HepG2 (cell line): ENCODE data around the gene TMEM233. TPM values are rescaled to one million over a fixed set of nuclear protein-coding genes. Genes with fewer than 3 reads are reported as not detected.

Source experiments
- ATAC-seq: fragments of 200-7000 bp; cut with Tn5 transposase; 3 replicates; pipeline ENCODE4 v1.9.1; 2020; ENCODE audit warnings: mild to moderate bottlenecking, moderate library complexity
- BruUV-seq: library from RNA; stranded (reverse); fragments of 400-500 nt; replicated peaks from 2 replicates; lab custom pipeline; 2021; lab: Mats Ljungman, UMichigan
- CTCF ChIA-PET: fragments of 300-600 bp; formaldehyde crosslinking; extraction: SDS; loops from one replicate; lab custom pipeline; 2021; ENCODE audit warnings: low total read pairs, inconsistent platforms, low intra/inter-chr PET ratio; lab: Yijun Ruan, JAX
- POLR2A ChIA-PET: fragments of 350-600 bp; sonication (Branson Sonifier 250); formaldehyde crosslinking; loops from one replicate; lab custom pipeline; 2020; ENCODE audit warnings: antibody characterized with exemption, inconsistent platforms; lab: Yijun Ruan, JAX
- DNase-seq: peaks from one replicate; pipeline ENCODE4 v3.0.0-alpha.2; 2015; ENCODE audit warnings: low spot score
- FAIRE-seq: peaks from 3 replicates; lab custom pipeline; 2011; peaks lifted over from hg19 to GRCh38; lab: Jason Lieb, UNC
- H2AFZ ChIP-seq: one replicate; pipeline ENCODE4 v1.6.1; 2011; ENCODE audit warnings: low read length, inconsistent platforms
- H3K27ac ChIP-seq: fragments of 300-600 bp; 3 replicates; pipeline ENCODE4 v1.8.0; 2011; ENCODE audit warnings: mixed run types, mild to moderate bottlenecking, mixed read lengths, low read length, inconsistent platforms; ENCODE audit not compliant: insufficient read depth; ENCODE audit errors: extremely low read length
- H3K27me3 ChIP-seq, 2 experiments: fragments of 200-600 bp in 1 of 2; 2 replicates in 1 of 2; 3 replicates in 1 of 2; pipeline versions ENCODE4 v1.6.0 to v1.8.0; 2011; ENCODE audit warnings: low read length in 2 of 2, mild to moderate bottlenecking in 2 of 2, moderate library complexity in 2 of 2, inconsistent platforms in 1 of 2; ENCODE audit not compliant: insufficient read depth in 2 of 2, control insufficient read depth in 1 of 2
- H3K36me3 ChIP-seq, 2 experiments: fragments of 200-600 bp in 1 of 2; replicated peaks in 1 of 2; 2 replicates in 1 of 2; 3 replicates in 1 of 2; pipeline versions ENCODE4 v1.5.1 to v1.8.0; 2011; ENCODE audit warnings: low read length in 2 of 2, inconsistent platforms in 1 of 2; ENCODE audit not compliant: insufficient read depth in 2 of 2, control insufficient read depth in 1 of 2
- H3K4me1 ChIP-seq: 2 replicates; pipeline ENCODE4 v1.5.1; 2012; ENCODE audit warnings: low read length, inconsistent platforms; ENCODE audit not compliant: insufficient read depth
- H3K4me2 ChIP-seq: 2 replicates; pipeline ENCODE4 v1.6.0; 2011; ENCODE audit warnings: low read depth, low read length, inconsistent platforms
- H3K4me3 ChIP-seq, 3 experiments: fragments of 200-600 bp in 1 of 3; sonication (generic), shearing (Covaris generic) in 1 of 3; replicated peaks in 1 of 3; 2 replicates each; pipeline ENCODE4 v1.5.1; 2011 to 2016; ENCODE audit warnings: low read length in 3 of 3, inconsistent platforms in 2 of 3, low read depth in 2 of 3, mild to moderate bottlenecking in 2 of 3, control low read depth in 1 of 3, mixed read lengths in 1 of 3; ENCODE audit not compliant: insufficient read depth in 1 of 3
- H3K79me2 ChIP-seq: one replicate; pipeline ENCODE4 v1.6.1; 2011; ENCODE audit warnings: low read length, inconsistent platforms; ENCODE audit not compliant: insufficient read depth
- H3K9ac ChIP-seq: 2 replicates; pipeline ENCODE4 v1.6.0; 2011; ENCODE audit warnings: mild to moderate bottlenecking, low read depth, low read length, inconsistent platforms; ENCODE audit not compliant: insufficient read depth
- H3K9me3 ChIP-seq: 2 replicates; pipeline ENCODE4 v1.5.1; 2012; ENCODE audit warnings: mild to moderate bottlenecking, low read length
- H4K20me1 ChIP-seq: 2 replicates; pipeline ENCODE4 v1.6.0; 2011; ENCODE audit warnings: inconsistent platforms, mild to moderate bottlenecking, low read length, moderate library complexity; ENCODE audit not compliant: insufficient read depth
- CERS6 ChIP-seq: sonication (generic); formaldehyde crosslinking; IDR thresholded peaks from 2 replicates; pipeline ENCODE4 v1.5.0; 2020; ENCODE audit warnings: missing genetic modification reagents
- DDIT3 ChIP-seq: sonication (generic); formaldehyde crosslinking; IDR thresholded peaks from 2 replicates; pipeline ENCODE4 v1.4.0; 2020; ENCODE audit warnings: mild to moderate bottlenecking, missing genetic modification reagents
- DNMT1 ChIP-seq: sonication (generic); formaldehyde crosslinking; IDR thresholded peaks from 2 replicates; pipeline ENCODE4 v1.5.1; 2020; ENCODE audit warnings: mild to moderate bottlenecking, missing genetic modification reagents
- FOXK1 ChIP-seq: sonication (generic); formaldehyde crosslinking; IDR thresholded peaks from 2 replicates; pipeline ENCODE4 v1.4.0; 2020; ENCODE audit warnings: low read depth, missing genetic modification reagents, borderline replicate concordance
- HMGA1 ChIP-seq: sonication (generic); formaldehyde crosslinking; conservative IDR thresholded peaks from 2 replicates; pipeline ENCODE4 v1.4.0; 2020; ENCODE audit warnings: missing genetic modification reagents
- MEIS1 ChIP-seq: sonication (generic); formaldehyde crosslinking; IDR thresholded peaks from 2 replicates; pipeline ENCODE4 v1.9.0; 2021; ENCODE audit warnings: mild to moderate bottlenecking, missing genetic modification reagents, moderate library complexity, borderline replicate concordance
- PAWR ChIP-seq: sonication (generic); formaldehyde crosslinking; IDR thresholded peaks from 2 replicates; pipeline ENCODE4 v1.4.0; 2020; ENCODE audit warnings: missing genetic modification reagents, mild to moderate bottlenecking, borderline replicate concordance
- SKIL ChIP-seq: sonication (generic); formaldehyde crosslinking; IDR thresholded peaks from 2 replicates; pipeline ENCODE4 v1.8.0; 2022; ENCODE audit warnings: missing genetic modification reagents, mild to moderate bottlenecking, moderate library complexity, borderline replicate concordance
- SOX5 ChIP-seq: IDR thresholded peaks from 2 replicates; pipeline ENCODE4 v1.6.1; 2016; ENCODE audit warnings: borderline replicate concordance
- SSRP1 ChIP-seq: IDR thresholded peaks from 2 replicates; pipeline ENCODE4 v1.6.1; 2016; ENCODE audit warnings: control low read depth
- ZNF296 ChIP-seq: sonication (generic); formaldehyde crosslinking; conservative IDR thresholded peaks from 2 replicates; pipeline ENCODE4 v1.5.0; 2020; ENCODE audit warnings: mild to moderate bottlenecking, missing genetic modification reagents
- ZNF496 ChIP-seq: sonication (generic); formaldehyde crosslinking; IDR thresholded peaks from 2 replicates; pipeline ENCODE4 v1.8.1; 2023; ENCODE audit warnings: mild to moderate bottlenecking, moderate library complexity, missing genetic modification reagents; ENCODE audit not compliant: insufficient replicate concordance
- ZNF557 ChIP-seq: sonication (generic); formaldehyde crosslinking; IDR thresholded peaks from 2 replicates; pipeline ENCODE4 v1.4.0; 2020; ENCODE audit warnings: missing genetic modification reagents
- WGBS: methylation state at CpG from one replicate; pipeline ENCODE4 v1.1.6; 2017; ENCODE audit warnings: low lambda C conversion rate; 5-methylcytosine and 5-hydroxymethylcytosine counted together
- in situ Hi-C: cut with HindIII; loops from 2 replicates; pipeline ENCODE4 v1.10.0; 2017; ENCODE audit warnings: low pct_unique_long_range_greater_than_20kb; ENCODE audit not compliant: extremely low pct_ligation_motif_present
- intact Hi-C: fragments of 100-400 bp; cut with micrococcal nuclease; formaldehyde crosslinking; loops from one replicate; pipeline ENCODE4 v1.10.0; 2022; ENCODE audit not compliant: unreplicated experiment
- polyA plus RNA-seq, 8 experiments: library from polyadenylated mRNA; depleted of rRNA in 3 of 8; stranded (reverse) in 7 of 8; unstranded in 1 of 8; fragments of >200 nt; fragmentation: Illumina TruSeq in 4 of 8; extraction: Trizol in 4 of 8; gene quantifications; 2 replicates each; pipeline versions ENCODE4 v1.2.1 to v1.2.3, GENCODE V29; 2011 to 2016; ENCODE audit warnings: low read depth in 4 of 8, missing spikeins in 1 of 8, mixed read lengths in 1 of 8; ENCODE audit not compliant: insufficient read depth in 1 of 8
- total RNA-seq, 5 experiments: library from RNA; depleted of rRNA; stranded (reverse); fragments of >200 nt; fragmentation: Illumina TruSeq; extraction: Trizol; gene quantifications; 2 replicates each; pipeline ENCODE4 v1.2.3, GENCODE V29; 2016; ENCODE audit warnings: low read depth in 1 of 5
- TF ChIP-seq, protein P1 (sequence below): sonication (generic); formaldehyde crosslinking; IDR thresholded peaks from 2 replicates; pipeline ENCODE4 v1.5.0; 2020; ENCODE audit warnings: missing genetic modification reagents
- TF ChIP-seq, protein P2 (sequence below): conservative IDR thresholded peaks from 2 replicates; pipeline ENCODE4 v1.6.1; 2018; ENCODE audit warnings: missing genetic modification reagents

The TMEM233 gene
- total and polyA plus RNA-seq, 2 of the 13 experiments (the other 11 are each of a cell fraction or from before 2014, with no cell fraction given): 0.03 TPM; not detected in 1

DNA sequence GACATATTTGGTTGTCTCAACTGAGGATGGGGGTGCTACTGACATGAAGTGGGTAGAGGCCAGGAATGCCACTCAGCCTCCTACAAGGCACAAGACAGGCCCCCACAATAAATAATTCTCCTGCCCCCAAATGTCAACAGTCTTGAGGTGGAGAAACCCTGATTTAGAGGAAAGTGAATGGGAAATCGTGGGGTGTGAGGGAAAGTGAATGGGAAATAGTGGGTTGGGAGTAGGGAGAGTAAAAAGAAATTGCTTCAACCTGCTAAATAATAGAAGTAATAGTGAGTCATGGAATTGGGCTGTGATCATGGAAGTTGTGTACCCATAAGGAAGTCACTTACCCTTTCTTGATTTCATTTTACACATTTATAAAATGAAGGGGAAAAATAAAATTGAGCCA, 16.7 kb upstream of the TMEM233 start:
- no peaks in the 10 kb centered on the region for H4K20me1 ChIP-seq
- ChIA-PET CTCF (no interaction called here), POLR2A (no interaction called here)
- 0% methylated on average over 1 of the region's 1 CpG for WGBS
- no peak overlapping the region for H3K4me2 ChIP-seq
- H3K27ac ChIP-seq: no peak overlapping the region
- intact Hi-C loops (no loop called here), in situ Hi-C loops (no loop called here)
- H3K4me3 ChIP-seq: no peak overlapping the region
- BruUV-seq: no TSS peak
- H3K27me3 ChIP-seq: no peaks in the 10 kb centered on the region
- no peak overlapping the region for H3K9ac ChIP-seq
- H3K4me1 ChIP-seq: no peaks in the 10 kb centered on the region
- ATAC-seq (no peak), FAIRE-seq (no peak), DNase-seq (no peak)
- no peak overlapping the region for H2AFZ ChIP-seq
- TF ChIP-seq DNMT1 (CRISPR knock-in tag): no peak
- no peak for TF ChIP-seq SSRP1 (CRISPR knock-in tag)
- no peak for TF ChIP-seq ZNF296 (CRISPR knock-in tag)
- no peak for TF ChIP-seq PAWR (CRISPR knock-in tag)
- TF ChIP-seq SOX5 (CRISPR knock-in tag): no peak
- TF ChIP-seq, protein P1, sequence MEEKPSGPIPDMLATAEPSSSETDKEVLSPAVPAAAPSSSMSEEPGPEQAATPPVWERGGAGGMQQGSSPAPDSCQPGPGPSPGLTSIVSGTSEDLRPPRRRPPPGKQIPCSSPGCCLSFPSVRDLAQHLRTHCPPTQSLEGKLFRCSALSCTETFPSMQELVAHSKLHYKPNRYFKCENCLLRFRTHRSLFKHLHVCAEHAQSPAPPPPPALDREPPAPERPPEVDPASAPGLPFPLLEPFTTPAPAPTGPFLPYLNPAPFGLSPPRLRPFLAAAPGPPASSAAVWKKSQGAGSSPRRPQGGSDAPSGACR (CRISPR knock-in tag): no peak
- TF ChIP-seq DDIT3 (CRISPR knock-in tag): no peak
- TF ChIP-seq SKIL (CRISPR knock-in tag): no peak
- TF ChIP-seq CERS6 (CRISPR knock-in tag): no peak
- TF ChIP-seq, protein P2, sequence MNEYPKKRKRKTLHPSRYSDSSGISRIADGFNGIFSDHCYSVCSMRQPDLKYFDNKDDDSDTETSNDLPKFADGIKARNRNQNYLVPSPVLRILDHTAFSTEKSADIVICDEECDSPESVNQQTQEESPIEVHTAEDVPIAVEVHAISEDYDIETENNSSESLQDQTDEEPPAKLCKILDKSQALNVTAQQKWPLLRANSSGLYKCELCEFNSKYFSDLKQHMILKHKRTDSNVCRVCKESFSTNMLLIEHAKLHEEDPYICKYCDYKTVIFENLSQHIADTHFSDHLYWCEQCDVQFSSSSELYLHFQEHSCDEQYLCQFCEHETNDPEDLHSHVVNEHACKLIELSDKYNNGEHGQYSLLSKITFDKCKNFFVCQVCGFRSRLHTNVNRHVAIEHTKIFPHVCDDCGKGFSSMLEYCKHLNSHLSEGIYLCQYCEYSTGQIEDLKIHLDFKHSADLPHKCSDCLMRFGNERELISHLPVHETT (CRISPR knock-in tag): no peak
- TF ChIP-seq ZNF557 (CRISPR knock-in tag): no peak
- TF ChIP-seq ZNF496: no peak
- no peak for TF ChIP-seq MEIS1
- TF ChIP-seq FOXK1: no peak
- no peak for TF ChIP-seq HMGA1 (CRISPR knock-in tag)
- no peaks in the 10 kb centered on the region for H3K36me3 ChIP-seq
- H3K79me2 ChIP-seq: no peaks in the 10 kb centered on the region
- no peaks in the 10 kb centered on the region for H3K9me3 ChIP-seq
